Stimulated activated CD8-positive, alpha-beta memory T cell treated with anti-CD3 and anti-CD28 coated beads, Interleukin-15, amount 100 ng/mL, for 24 hours (primary cell): Measurements from ENCODE around the gene WDHD1.
A peak's percentile ranks its signal among the peaks of the same experiment; 100 is the strongest.
"Not testable (repeated sequence)": the region's sequence is repeated elsewhere in the genome, so short reads cannot be mapped to it uniquely, and the experiment has no call there.

Source experiments
- DNase-seq: peaks from one replicate; pipeline ENCODE4 v3.0.0-alpha.2; 2020; ENCODE audit warnings: low read depth

WDHD1 gene, protein sequence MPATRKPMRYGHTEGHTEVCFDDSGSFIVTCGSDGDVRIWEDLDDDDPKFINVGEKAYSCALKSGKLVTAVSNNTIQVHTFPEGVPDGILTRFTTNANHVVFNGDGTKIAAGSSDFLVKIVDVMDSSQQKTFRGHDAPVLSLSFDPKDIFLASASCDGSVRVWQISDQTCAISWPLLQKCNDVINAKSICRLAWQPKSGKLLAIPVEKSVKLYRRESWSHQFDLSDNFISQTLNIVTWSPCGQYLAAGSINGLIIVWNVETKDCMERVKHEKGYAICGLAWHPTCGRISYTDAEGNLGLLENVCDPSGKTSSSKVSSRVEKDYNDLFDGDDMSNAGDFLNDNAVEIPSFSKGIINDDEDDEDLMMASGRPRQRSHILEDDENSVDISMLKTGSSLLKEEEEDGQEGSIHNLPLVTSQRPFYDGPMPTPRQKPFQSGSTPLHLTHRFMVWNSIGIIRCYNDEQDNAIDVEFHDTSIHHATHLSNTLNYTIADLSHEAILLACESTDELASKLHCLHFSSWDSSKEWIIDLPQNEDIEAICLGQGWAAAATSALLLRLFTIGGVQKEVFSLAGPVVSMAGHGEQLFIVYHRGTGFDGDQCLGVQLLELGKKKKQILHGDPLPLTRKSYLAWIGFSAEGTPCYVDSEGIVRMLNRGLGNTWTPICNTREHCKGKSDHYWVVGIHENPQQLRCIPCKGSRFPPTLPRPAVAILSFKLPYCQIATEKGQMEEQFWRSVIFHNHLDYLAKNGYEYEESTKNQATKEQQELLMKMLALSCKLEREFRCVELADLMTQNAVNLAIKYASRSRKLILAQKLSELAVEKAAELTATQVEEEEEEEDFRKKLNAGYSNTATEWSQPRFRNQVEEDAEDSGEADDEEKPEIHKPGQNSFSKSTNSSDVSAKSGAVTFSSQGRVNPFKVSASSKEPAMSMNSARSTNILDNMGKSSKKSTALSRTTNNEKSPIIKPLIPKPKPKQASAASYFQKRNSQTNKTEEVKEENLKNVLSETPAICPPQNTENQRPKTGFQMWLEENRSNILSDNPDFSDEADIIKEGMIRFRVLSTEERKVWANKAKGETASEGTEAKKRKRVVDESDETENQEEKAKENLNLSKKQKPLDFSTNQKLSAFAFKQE

DNA sequence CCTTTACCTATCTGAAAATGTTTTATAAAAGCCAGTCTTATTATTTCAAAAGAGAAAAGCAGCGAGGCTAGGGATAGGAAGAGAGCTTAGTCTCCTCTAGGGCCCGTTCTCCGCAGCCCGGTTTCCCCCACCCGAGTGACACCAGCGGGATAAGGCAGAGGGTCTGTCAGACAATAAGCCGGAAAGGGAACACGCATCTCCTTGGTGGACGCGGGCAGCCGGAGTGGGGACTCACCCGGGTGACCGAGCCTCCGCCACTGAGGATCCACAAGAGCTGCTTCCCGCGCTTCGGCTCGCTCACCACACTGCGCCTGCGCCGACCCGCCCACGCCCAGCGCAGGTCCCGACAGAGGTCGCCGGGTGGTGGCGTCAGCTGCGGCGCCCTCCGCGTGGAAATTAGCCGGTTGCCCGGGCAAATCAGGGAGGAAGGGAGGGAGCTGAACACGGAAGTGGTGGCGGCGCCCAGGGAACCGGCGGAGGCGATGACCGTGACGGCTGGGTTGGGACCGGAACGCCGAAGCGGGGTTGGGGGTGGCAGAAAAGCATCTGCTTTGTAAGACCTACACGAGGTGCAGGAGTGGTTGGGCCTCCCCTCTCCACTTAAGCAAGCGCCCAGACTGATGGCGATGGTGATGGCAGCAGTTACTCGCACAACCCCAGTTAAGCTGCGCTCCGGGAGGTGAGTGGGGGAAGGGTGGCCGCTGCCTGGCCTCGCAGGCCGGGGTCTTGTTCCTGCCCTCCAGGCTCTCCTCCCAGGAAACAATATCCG is at the start of gene WDHD1, which contains the start of gene SOCS4:
TSS of gene WDHD1 (minus strand) at position 307 of the 769 bp plus-strand sequence. CDS start 312 bp downstream, outside the sequence.
TSS of gene SOCS4 (plus strand) at position 444 of the 769 bp plus-strand sequence. CDS start 15,806 bp downstream, outside the sequence.
- peak; percentile 98 for DNase-seq

DNA sequence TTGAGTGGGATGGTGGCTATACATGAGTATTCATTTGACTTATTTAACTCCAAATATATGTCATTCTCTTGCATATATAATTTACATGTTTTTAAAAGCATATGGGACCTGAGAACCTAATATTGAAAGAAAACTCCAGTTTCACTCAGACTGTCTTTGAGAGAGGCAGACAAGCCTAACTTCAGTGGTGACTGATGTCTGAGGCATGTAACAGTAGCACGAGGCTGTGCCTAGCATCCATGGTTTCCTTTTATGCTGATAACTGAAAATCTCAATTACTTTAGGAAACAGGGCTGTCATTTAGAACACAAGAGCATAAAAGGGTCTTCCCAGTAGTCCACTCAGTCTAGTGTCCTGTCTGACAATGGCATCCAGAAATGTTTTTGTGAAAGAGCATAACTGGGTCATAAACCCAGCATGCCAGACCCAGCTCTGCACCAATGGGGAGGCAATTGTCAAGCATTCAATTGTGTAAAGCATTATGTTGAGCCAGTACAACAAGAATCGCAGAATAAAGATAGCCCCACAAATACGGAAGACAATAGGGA is 48.8 kb upstream of the WDHD1 start:
- DNase-seq: no peak

DNA sequence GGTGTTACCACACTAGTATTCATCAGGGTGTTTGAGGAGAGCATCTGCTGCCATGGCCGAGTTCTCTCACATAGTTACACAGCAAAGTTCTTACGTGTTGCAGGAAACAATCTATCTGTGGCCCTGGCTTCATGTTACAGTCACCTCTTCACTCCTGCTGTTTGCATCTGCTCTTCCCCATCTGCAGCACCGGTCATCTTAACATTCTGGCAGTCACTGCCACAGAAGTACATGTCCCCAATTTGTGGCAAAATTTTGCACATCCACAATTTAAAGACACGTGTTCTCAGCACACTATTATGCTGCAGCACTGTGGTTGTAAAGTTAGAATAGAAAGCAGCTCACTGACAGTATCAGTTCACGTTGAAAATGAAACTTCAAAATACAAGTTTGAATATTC is 47.8 kb upstream of the WDHD1 start:
- DNase-seq: no peak

DNA sequence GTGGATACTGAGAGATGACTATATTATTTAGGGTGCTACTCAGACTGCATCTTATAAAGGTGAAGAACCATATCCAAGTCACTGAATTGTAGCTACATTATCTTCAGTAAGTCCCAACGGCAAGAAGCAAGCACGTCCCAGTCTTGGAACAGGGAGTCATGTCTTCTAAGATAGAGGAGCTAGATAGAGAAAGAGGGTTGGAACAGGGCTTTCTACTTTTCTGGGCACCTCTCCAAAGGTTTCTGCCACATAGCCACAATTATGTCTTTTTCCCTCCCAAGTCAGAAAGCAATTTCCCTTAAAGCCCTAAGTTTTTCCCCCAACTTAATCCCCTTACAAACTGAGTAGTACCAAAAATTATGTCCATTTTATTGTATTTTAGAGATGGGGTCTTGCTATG is 47.0 kb upstream of the WDHD1 start:
- DNase-seq: no peak

DNA sequence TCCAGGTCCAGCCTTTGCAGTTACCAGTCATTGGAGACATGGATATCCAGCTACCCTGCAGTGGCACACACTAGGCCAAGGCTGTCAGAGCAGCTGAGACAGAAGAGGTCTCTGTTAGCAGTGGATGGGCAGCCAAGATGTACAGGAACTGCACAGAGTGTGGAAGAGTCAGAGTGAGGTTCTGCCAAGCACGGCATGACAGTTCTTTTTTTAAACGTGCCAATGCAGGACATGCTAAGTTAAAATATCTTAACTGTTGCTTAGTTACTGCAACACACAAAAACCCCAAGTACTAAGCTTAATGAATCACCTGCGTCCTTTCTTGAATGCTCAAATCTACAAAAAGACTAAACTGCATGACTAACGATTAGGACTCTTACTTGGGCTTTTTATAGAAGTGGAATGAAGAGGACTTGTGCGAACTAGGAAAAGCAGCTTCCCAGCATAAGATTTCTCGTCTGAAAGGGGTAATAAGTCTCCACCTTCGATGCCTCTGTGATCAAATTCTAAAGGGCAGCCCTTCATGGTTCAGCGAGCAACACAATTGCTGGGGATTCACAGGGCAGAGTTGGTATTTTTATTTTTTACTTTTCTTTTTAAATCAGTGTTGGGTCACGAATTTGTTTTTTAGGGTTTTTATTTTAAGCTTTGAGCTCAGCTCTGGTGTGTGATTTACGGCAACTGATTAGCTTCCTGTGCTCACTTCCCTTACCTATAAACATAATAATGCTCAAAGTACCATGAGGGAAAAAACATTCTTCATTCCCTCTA is 45.2 kb upstream of the WDHD1 start:
- no peak for DNase-seq

DNA sequence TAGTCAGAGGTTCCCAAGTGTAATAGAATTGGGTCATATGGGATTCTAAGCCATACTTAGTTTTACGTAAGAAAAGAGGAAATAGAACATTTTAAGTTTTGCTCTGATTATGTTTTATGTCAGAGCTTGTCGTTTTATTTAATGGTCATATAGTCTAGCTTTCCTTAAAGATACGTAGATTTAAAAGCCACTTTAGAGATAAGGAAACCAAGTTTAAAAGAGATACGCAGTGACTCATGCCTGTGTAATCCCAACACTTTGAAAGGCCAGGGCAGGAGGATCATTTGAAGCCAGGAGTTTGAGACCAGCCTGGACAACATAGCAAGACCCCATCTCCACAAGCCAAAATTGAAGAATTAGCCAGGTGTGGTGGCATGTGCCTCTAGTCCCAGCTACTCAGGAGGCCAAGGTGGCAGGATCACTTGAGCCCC is 44.1 kb upstream of the WDHD1 start:
- no peak for DNase-seq

DNA sequence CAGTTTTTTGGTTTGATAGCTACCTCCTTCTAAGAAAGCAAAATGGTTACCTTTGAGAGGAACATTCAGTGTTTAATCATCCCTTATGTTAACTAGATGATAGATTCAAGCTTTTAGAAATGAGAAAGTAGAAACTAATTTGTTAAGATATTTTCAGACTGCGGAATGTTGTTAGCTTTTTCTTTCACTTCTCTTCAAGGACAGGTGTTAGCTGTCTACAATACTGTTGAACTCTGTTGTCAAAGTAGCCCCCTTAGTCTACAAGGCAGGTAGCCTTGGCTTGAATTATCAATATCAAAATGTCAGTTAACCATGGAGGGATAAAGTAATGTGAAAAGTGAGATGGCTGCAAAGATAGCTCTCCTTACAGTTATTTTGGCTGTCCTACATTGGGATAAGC is 39.3 kb upstream of the WDHD1 start:
- no peak for DNase-seq

DNA sequence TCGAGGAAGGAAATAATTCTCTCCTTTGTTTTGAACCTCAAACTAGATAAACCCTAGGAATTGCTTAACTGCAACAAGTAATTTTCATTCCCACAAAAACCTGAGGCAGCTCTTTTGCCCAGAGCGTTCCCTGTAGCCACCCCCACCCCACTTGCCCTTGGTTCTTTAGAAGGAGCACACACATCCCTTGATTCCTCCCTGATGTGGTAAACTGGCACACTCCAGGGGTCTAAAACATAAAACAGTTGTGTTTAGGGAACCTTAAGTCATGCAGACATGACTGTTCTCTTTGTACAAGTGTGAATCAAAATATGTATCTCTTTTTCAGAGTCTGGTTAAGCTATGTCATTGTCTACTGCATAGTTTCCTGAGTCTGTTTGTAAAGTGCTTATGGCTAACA is 38.5 kb upstream of the WDHD1 start:
- DNase-seq: no peak

DNA sequence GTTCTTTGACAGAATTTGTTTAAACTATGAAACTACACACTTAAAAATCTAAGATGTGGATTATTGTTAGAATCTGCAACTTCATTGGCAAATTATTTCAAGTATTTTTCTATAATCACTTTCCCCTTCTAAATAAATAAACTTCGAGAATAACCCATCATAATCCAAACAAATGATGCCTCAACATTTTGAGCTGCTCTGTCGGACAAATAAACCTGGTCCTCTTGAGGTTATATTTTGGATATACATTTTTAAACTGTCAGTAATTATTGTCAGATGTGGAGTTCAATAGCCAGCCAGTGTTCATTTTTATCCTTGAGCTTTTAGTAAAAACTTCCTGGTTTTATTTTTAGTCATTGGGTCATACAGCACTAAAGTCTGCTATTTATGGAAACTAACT is 38.0 kb upstream of the WDHD1 start:
- DNase-seq: not testable (repeated sequence)

DNA sequence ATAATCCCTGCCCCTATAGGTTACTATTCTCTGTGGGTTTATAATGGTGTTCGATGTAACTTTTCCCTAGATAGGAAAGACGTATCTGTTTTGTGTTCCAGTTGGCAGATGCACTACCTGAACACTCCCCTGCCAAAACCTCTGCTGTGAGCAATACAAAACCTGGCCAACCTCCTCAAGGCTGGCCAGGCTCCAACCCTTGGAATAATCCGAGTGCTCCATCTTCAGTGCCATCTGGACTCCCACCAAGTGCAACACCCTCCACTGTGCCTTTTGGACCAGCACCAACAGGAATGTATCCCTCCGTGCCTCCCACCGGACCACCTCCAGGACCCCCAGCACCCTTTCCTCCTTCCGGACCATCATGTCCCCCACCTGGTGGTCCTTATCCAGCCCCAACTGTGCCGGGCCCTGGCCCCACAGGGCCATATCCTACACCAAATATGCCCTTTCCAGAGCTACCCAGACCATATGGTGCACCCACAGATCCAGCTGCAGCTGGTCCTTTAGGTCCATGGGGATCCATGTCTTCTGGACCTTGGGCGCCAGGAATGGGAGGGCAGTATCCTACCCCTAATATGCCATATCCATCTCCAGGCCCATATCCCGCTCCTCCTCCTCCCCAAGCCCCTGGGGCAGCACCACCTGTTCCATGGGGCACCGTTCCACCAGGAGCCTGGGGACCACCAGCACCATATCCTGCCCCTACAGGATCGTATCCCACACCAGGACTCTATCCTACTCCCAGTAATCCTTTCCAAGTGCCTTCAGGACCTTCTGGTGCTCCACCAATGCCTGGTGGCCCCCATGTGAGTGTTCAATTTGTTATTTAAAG is 35.8 kb upstream of the WDHD1 start:
- DNase-seq: no peak

DNA sequence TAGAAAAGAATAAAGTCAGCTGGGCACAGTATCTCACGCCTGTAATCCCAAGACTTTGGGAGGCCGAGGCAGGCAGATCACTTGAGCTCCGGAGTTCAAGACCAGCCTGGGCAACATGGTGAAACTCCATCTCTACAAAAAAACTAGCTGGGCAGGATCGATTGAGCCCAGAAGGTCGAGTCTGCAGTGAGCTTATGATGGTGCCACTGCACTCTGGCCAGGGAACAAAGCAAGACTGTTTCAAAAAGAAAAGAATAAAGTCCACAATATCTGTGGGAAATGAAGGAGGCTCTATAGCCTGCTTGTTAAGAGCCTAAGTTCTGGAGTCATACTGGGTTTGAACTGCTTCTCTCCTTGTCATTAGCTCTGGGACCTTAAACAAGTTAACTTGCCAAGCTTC is 32.4 kb upstream of the WDHD1 start:
- no peak for DNase-seq

DNA sequence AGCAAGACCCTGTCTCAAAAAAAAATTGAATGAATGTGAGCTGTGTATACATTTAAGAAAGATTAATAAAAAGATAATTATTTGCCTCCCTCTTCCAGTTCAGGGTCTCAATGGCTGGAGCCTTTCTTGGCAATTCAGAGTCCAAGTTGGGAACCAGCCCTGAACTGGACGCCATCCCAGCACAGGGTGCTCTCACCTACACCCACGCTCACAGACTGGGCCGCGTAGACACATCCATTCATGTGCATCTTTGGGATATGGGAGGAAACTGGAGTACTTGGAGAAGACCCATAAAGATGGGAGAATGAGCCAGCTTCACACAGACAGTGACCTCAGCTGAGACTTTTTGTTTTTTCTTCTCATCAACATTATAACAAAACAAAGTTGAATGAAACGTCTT is 31.0 kb upstream of the WDHD1 start:
- DNase-seq: no peak

DNA sequence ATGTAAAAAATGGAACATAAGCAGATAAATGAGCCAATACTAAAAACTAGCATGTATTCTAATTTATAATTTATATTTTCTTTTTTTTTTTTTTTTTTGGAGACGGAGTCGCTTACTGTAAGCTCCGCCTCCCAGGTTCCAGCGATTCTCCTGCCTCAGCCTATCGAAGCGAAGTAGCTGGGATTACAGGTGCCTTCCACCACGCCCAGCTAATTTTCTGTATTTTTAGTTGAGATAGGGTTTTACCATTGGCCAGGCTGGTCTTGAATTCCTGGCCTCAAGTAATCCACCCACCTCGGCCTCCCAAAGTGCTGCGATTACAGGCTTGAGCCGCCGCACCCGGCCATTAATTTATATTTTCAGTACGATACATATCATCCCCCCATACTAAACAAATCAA is 27.2 kb upstream of the WDHD1 start:
- DNase-seq: no peak

DNA sequence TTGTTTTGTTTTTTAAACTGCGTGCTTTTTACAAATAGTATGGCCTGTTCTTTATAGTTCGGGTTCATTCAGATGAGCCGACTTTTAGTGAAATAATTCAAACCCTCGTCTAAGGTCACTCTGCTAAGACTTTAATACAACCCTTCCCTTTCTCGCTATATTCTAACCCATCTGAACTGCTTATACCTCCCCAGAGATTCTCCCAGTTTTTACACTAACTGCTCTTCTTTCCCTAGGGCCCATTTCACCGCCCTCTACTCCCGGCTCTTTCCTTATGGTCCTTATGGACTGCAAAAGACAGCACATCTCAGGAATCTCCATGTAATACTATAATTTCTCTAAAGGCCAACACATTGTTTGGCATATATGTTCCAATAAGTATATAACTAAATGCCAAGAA is 26.6 kb upstream of the WDHD1 start:
- DNase-seq: no peak

DNA sequence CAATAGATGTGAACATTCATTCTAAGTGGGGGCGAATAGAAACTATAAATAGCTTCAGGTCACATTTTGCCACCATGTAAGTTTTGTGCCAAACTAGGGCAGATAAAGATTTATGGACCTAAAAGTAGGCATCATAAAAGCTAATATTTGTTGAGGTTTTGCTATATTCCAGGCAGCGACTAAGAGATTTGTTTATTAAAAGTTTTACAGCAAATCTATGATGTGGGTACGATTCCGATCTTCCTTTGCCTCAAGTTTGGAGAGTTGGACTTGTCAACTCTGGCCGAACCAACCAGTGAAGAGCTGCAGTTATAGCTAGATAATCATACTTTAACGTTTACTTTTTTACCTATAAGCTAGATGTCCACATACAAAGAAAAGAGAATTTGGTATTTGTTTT is 26.1 kb upstream of the WDHD1 start:
- no peak for DNase-seq

DNA sequence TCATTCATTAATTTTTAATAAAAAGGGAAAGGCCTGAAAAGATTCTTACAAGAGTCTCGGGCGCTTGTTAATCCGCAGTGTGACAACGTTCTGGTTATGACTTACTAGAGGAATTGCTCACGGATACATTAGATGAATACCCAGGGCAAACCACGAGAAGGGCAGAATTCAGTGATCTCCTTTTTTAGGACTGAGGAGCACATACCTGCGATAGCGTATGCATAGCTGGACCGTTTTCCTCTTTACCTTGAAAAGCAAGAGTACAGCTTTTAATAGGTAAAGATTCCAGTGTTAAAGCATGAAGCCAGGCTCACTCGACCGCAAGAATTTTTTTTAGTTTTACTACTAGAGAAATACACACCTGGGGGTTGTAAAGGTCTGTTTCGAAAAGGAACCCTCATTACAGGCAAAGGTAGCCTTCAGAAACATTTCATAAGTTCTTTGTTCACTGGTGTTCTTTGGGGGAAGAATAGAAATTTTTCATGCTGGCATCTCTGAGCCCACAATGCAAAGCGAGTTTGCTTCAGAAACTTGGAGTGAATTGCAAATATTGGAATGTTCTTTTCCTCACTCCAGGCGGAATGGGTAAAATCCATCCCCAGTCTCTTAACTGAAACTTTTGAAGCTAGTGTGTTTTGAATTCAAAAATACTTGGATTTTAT is 25.5 kb upstream of the WDHD1 start:
- DNase-seq: no peak

DNA sequence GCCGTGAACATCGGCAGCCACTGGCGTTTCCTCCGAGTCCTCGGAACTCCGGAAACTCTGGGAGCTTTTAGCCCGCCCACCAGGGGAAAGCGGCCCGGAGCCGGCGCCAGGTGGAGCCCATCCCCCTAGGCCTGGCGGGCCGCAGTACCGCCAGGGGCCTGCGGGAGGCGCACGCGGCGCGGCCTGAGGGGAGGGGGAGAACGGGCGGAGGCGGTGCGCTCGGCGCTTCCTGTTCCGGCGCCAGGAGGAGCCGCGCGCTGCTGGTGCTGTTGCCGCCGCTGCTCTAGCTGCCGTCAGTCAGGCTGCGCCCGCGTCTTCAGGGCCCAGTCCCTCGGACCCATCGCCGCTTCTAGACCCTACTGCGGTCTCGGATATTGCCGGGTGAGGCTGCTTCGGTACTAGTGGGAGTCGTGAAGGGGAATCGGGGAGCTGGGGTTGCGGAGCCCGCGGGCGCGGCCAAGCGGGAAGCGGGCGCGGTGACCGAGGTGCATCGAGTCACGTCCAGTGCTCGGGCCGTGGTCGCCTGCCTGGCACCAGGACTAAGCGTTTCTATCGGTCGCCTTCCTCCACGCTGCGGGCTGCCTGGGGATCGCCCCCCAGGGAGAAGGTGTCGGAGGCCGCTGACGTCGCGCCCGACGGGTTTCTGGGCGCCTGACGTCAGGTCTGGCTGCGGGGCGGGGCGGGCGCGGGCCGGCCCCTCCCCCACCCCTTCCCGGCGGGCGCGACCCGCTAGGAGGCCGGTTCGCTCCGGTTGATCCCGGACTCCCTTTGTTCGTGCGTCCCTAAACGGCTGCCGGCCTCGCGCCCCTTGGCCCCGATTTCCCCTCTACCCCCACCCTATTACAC is 24.7 kb upstream of the WDHD1 start, which contains the start of gene MAPK1IP1L:
TSS of gene MAPK1IP1L (plus strand) at position 225 of the 846 bp plus-strand sequence. CDS start 10,037 bp downstream, outside the sequence.
- DNase-seq: peak; percentile 92

DNA sequence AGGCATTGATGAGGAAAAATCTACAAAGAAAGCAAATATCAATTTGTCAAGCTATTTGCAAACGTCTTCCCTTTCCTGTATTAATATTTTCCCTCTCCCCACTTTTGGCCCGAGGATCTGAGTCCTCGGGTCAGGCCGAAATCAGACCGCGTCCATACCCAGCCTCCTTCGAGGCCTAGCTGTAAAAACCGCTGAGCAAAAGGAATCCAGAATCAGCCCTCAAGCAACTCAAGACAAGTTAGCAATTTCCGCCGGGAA is 24.2 kb upstream of the WDHD1 start:
- DNase-seq: no peak
